Measurements from ENCODE around the gene RNF112.

DNA sequence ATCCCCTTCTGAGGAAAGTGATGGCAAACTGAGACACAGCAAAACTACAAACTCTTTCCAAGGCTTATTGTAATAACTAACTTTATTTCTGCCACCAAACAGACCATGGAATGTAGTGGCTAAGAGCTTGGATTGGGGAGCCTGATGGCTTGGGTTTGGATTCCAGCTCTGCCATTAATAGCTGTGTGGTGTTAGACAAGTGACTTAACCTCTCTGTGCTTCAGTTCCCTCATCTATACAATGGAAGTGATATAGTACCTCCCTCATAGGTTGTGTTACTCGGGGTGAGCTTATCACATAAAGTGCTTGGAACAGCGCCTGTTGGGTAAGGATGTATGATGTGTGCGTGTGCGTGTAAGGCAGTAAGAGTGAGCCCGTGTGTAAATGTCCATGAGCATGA lies 5.9 kb upstream of the RNF112 start:
- TF ChIP-seq, protein P1, sequence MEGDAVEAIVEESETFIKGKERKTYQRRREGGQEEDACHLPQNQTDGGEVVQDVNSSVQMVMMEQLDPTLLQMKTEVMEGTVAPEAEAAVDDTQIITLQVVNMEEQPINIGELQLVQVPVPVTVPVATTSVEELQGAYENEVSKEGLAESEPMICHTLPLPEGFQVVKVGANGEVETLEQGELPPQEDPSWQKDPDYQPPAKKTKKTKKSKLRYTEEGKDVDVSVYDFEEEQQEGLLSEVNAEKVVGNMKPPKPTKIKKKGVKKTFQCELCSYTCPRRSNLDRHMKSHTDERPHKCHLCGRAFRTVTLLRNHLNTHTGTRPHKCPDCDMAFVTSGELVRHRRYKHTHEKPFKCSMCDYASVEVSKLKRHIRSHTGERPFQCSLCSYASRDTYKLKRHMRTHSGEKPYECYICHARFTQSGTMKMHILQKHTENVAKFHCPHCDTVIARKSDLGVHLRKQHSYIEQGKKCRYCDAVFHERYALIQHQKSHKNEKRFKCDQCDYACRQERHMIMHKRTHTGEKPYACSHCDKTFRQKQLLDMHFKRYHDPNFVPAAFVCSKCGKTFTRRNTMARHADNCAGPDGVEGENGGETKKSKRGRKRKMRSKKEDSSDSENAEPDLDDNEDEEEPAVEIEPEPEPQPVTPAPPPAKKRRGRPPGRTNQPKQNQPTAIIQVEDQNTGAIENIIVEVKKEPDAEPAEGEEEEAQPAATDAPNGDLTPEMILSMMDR (IDR thresholded peaks at IDR 0.05): no peak
- TF ChIP-seq POLR2AphosphoS5 (IDR thresholded peaks at IDR 0.05) (no peak), POLR2A (IDR thresholded peaks at IDR 0.05) (no peak)

Data from transverse colon (tissue), 4 donors.